Mucosa of stomach (tissue), 1 donor: ENCODE measurements around the gene DAB2IP.
"Not testable (repeated sequence)": the region's sequence is repeated elsewhere in the genome, so short reads cannot be mapped to it uniquely, and the experiment has no call there.

Source experiments
- H3K27me3 ChIP-seq: one replicate; pipeline ENCODE4 v1.7.0; 2013; ENCODE audit warnings: mild to moderate bottlenecking, low read length; ENCODE audit not compliant: control insufficient read depth, insufficient read depth
- H3K36me3 ChIP-seq: one replicate; pipeline ENCODE4 v1.7.0; 2013; ENCODE audit warnings: low read length; ENCODE audit not compliant: control insufficient read depth, insufficient read depth
- H3K4me1 ChIP-seq: one replicate; pipeline ENCODE4 v1.7.0; 2013; ENCODE audit warnings: mild to moderate bottlenecking, low read length; ENCODE audit not compliant: control insufficient read depth, insufficient read depth
- H3K4me3 ChIP-seq: one replicate; pipeline ENCODE4 v1.7.0; 2013; ENCODE audit warnings: low read length
- H3K9ac ChIP-seq: one replicate; pipeline ENCODE4 v1.7.0; 2013; ENCODE audit warnings: mild to moderate bottlenecking, low read length, moderate library complexity
- H3K9me3 ChIP-seq: one replicate; pipeline ENCODE4 v1.7.0; 2013; ENCODE audit warnings: mild to moderate bottlenecking, low read length, moderate library complexity; ENCODE audit not compliant: control insufficient read depth
- donor health status: Pancreatic carcinoma.

DAB2IP gene

DNA sequence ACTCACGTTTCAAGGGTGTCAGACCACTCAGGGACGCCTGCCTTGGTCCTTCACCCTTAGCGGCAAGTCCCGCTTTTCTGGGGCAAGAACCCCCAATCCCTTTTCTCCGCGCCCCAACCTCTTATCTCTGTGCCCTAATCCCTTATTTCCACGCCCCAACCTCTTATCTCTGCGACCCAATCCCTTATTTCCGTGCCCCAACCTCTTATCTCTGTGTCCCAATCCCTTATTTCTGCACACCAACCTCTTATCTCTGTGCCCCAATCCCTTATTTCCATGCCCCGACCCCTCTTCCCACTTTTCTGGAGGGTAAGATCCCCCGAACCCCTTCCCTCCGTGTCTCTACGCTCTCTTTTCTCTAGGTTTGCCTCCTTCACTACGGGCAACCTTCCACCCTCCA lies 139.4 kb downstream of the DAB2IP start:
- Histone ChIP-seq H3K4me1 (no peaks in the 10 kb centered on the region), H3K4me3 (no peak overlapping the region), H3K9me3 (no peaks in the 10 kb centered on the region), H3K36me3 (no peaks in the 10 kb centered on the region), H3K9ac (no peak overlapping the region), H3K27me3 (no peaks in the 10 kb centered on the region)

DNA sequence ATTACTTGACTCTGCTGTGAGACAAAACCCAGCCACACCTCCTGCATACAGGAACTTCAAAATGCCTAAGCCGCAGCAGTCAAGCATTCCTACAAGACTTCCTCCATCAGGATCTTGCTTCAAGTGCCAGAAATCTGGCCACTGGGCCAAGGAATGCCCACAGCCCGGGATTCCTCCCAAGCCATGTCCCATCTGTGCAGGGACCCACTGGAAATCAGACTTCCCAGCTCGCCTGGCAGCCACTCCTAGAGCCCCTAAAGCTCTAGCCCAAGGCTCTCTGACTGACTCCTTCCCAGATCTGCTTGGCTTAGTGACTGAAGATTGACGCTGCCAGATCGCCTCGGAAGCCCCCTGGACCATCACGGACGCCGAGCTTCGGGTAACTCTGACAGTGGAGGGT lies 141.0 kb downstream of the DAB2IP start:
- H3K4me3 ChIP-seq, H3K9ac ChIP-seq, H3K4me1 ChIP-seq, H3K9me3 ChIP-seq, H3K36me3 ChIP-seq, H3K27me3 ChIP-seq: not testable (repeated sequence)

DNA sequence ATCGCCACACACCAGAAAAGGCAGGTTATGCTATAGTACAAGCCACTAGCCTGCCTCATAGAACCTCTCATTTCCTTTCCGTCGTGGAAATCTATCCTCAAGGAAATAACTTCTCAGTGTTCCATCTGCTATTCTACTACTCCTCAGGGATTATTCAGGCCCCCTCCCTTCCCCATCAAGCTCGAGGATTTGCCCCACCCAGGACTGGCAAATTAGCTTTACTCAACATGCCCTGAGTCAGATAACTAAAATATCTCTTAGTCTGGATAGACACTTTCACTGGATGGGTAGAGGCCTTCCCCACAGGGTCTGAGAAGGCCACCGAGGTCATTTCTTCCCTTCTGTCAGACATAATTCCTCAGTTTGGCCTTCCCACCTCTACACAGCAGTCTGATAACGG lies 142.9 kb downstream of the DAB2IP start:
- not testable (repeated sequence) for H3K27me3 ChIP-seq, H3K4me1 ChIP-seq, H3K9me3 ChIP-seq, H3K9ac ChIP-seq, H3K36me3 ChIP-seq, H3K4me3 ChIP-seq

DNA sequence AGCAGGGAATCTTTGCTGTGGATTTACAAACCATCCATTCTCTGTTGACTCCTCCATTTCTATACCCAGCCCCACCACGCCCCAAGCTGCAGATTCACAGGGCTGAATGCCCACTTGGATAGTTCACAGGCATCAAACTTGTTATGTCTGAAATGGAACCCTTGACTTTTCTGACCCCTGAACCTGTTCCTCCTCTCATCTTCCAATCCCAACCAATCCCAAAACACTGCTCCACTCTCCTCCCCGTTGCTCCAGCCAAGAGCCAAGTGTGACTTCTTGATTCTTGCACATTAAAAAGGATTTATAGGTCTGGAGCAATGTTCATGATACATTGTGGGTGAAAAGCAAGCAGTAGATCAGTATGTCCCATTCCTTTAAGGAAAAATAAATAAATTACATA lies 145.6 kb downstream of the DAB2IP start:
- Histone ChIP-seq H3K36me3 (no peaks in the 10 kb centered on the region), H3K4me1 (no peaks in the 10 kb centered on the region), H3K27me3 (no peaks in the 10 kb centered on the region), H3K9me3 (no peaks in the 10 kb centered on the region), H3K9ac (no peak overlapping the region), H3K4me3 (no peak overlapping the region)

DNA sequence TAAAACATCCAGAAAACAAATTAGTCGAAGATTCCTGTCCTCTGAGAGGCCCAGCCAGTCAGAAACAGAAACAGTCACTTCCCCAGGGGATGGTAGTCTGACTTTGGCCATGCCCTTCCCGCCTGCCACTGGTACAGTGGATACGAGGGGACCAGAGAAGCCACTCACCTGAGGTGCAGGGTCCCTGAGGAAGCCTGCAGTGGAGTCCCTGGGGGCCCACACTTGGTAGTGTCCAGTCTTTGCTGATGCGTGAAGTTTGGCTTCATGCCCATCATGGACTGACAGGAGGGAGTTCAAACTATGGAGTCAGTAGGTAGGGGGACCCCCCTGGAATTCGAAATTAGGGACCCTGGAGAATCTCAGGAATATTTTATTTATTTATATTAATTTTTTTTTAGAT lies 147.5 kb downstream of the DAB2IP start:
- Histone ChIP-seq H3K4me3 (no peak overlapping the region), H3K9ac (no peak overlapping the region), H3K4me1 (no peaks in the 10 kb centered on the region)

DNA sequence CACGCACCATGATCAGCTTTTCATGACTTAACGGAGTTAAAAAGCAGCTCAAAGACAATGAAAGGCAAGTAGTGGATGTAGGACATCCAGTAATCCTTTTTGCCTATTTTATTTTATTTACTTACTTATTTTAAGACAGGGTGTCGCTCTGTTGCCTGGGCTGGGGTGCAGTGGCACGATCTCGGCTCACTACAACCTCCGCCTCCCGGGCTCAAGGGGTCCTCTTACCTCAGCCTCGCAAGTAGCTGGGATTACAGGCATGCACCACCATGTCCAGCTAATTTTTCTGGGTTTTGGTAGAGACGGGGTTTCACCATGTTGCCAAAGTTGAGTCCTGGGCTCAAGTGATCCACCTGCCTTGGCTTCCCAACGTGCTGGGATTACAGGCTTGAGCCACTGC lies 148.9 kb downstream of the DAB2IP start:
- H3K27me3 ChIP-seq: no peaks in the 10 kb centered on the region

More for the DNA sequence above, 147.5 kb downstream of the DAB2IP start:
- H3K27me3 ChIP-seq: no peaks in the 10 kb centered on the region
- H3K36me3 ChIP-seq: no peaks in the 10 kb centered on the region
- no peaks in the 10 kb centered on the region for H3K9me3 ChIP-seq

DNA sequence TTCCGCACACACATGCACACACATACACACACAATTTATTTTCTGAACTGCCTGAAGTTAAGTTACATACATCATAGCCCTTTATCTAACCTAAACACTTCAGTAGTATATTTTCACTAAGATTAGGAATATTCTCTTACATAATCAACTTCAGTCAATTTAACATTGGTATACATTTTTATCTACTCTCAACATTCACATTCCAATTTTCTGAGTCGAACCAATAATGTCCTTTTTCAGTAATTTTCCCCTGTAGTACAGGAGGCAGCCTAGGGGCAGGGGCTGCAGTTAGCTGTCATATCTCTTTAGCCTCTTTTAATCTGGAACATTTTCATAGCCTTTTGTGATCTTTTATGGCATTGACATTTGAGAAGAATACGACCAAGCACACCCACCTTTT lies 150.1 kb downstream of the DAB2IP start:
- H3K9ac ChIP-seq: no peak overlapping the region
- H3K9me3 ChIP-seq: no peaks in the 10 kb centered on the region
- no peaks in the 10 kb centered on the region for H3K36me3 ChIP-seq
- no peaks in the 10 kb centered on the region for H3K27me3 ChIP-seq
- H3K4me1 ChIP-seq: no peaks in the 10 kb centered on the region
- no peak overlapping the region for H3K4me3 ChIP-seq

More for the DNA sequence above, 148.9 kb downstream of the DAB2IP start:
- Histone ChIP-seq H3K4me3 (no peak overlapping the region), H3K36me3 (no peaks in the 10 kb centered on the region), H3K9ac (no peak overlapping the region), H3K9me3 (no peaks in the 10 kb centered on the region), H3K4me1 (no peaks in the 10 kb centered on the region)

DNA sequence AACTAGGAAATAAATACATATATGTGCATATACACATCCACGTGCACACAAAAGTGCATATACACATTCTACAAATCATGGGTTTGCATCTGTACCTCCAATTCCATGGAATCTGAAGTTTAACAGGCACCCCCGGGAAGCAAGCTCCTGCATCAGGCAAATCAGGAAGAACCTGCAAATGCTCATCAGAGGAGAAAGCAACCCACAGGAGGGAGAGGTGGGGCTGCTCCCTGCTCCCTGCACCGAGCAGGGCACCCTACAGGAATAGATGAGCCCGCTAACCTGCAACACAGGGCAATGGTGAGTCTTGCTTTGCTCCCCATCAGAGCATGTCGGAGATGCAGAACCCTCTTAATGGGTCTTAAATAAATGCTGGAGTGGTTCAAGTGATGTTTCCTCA lies 151.3 kb downstream of the DAB2IP start:
- Histone ChIP-seq H3K4me1 (no peaks in the 10 kb centered on the region), H3K9me3 (no peaks in the 10 kb centered on the region), H3K36me3 (no peaks in the 10 kb centered on the region)

DNA sequence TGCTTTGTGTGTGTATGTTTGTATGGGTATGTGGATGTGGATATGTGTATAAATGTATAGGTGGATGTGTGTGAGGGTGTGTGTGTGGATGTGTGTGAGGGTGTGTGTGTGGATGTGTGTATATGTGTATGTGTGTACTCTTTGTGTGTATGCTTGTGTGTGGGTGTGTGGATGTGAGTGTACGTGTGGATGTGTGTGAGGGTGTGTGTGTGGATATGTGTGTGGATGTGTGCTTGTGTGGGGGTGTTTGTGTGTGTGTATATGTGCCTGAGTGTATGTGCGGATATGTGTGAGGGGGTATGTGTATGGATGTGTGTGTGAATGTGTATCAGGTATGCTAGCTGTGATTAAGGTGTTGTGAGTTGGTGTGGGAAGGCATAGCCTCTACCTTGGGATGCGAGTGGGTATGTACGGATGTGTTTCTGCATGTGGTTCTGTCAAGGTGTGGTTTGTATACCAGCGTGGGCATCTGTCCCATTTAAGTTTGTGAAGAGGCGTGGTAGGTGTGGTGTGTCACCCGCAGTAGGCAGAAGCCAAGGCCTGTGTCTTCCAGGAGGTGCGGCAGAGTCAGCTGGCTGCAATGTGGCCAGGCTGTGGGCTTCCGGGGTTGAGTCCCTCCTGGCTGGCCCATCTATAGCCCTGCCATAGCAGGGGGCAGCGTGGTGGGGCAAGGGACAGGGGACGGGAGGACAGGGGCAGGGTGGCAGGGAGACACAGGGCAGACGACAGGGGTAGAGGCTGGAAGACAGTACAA lies 155.8 kb downstream of the DAB2IP start:
- H3K27me3 ChIP-seq: no peaks in the 10 kb centered on the region
- H3K36me3 ChIP-seq: no peaks in the 10 kb centered on the region
- H3K4me1 ChIP-seq: no peaks in the 10 kb centered on the region
- no peak overlapping the region for H3K4me3 ChIP-seq
- no peak overlapping the region for H3K9ac ChIP-seq
- no peaks in the 10 kb centered on the region for H3K9me3 ChIP-seq

More for the DNA sequence above, 151.3 kb downstream of the DAB2IP start:
- H3K9ac ChIP-seq: no peak overlapping the region
- H3K4me3 ChIP-seq: no peak overlapping the region
- no peaks in the 10 kb centered on the region for H3K27me3 ChIP-seq

DNA sequence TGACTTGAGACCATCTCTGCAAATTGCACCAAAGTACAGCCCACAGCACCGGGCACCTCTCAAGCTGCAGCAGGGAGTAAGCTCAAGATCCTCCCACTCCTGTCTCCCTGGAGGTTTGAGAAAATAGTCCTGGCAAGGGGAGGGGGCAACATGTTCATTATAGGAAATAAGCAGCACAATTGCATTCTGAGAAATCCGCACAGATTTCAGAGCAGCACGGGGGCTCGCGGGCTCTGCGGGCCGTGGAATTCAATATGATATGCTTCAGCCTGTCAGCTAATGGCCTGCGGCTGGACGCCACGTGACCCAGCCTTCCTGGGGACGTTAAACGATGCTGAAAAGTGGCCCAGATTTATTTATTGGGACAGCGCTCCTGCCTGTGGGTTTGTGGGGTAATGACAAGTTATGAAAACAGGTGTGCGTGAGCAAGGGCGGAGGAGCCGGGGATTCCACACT lies 156.4 kb downstream of the DAB2IP start:
- Histone ChIP-seq H3K9me3 (no peaks in the 10 kb centered on the region), H3K4me1 (no peaks in the 10 kb centered on the region), H3K4me3 (no peak overlapping the region), H3K9ac (no peak overlapping the region), H3K27me3 (no peaks in the 10 kb centered on the region), H3K36me3 (no peaks in the 10 kb centered on the region)

DNA sequence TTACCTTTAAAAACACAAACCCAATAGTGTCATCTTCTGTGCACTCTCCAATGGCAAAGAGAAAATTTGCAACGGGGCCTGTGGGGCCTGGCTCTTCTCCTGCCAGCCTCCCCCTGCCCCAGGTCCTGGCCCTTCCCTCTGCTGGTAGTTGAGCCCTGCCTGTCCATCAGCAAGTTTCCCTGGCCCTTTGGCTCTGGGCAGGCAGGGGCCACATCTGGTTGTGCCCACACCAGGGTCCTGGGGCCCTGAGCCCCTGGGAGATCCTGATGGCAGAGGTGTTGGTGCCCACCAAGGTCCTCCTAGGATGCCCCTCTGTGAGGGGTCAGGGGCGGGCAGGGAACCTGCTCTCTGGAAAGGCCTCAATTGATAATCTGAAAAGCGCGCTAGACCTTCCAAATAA lies 157.3 kb downstream of the DAB2IP start:
- Histone ChIP-seq H3K36me3 (no peaks in the 10 kb centered on the region), H3K4me1 (no peaks in the 10 kb centered on the region), H3K9ac (no peak overlapping the region), H3K4me3 (no peak overlapping the region), H3K27me3 (no peaks in the 10 kb centered on the region), H3K9me3 (no peaks in the 10 kb centered on the region)

DNA sequence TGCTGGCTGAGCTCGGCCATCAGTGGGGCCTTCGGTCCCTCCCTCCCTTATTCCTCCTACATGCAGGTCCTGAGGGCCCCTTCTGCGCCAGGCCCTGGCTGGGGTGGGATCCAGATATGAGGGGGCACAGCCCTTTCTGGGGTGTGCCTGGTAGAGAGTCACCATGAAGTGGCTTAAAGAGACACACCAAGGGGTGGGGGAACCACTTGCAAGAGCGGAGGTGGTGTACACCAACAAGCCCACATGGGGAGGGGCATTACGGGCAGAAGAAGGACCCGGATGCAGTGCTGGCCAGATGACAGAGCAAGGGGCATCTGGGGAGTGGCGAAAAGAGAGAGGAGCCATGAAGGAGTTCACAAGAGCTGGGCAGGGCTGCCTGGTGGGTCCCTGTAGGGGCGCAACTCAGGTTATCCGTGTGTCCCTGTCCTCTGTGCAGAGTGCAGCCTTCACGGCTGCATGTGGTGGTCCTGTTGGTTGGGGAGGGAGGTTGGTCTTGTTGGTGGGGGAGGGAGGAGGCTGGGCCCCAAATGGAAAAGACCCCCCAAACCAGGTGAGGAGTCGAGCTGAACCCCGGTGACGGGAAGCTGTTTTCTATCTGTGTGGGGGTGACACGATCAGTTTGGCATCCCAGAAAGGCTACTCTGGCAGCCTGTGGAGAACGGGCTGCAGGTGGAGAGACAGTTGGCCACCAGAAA lies 158.1 kb downstream of the DAB2IP start:
- H3K4me3 ChIP-seq: no peak overlapping the region
- no peak overlapping the region for H3K9ac ChIP-seq
- H3K4me1 ChIP-seq: no peaks in the 10 kb centered on the region
- no peaks in the 10 kb centered on the region for H3K36me3 ChIP-seq
- no peaks in the 10 kb centered on the region for H3K27me3 ChIP-seq
- no peaks in the 10 kb centered on the region for H3K9me3 ChIP-seq
